Stimulated activated CD4-positive, alpha-beta T cell treated with anti-CD3 and anti-CD28 coated beads, Interleukin-1b, Interleukin-23, amount 100 ng/mL, for 24 hours (primary cell): ENCODE data around the gene SMARCD2.
"Not testable (repeated sequence)": the region's sequence is repeated elsewhere in the genome, so short reads cannot be mapped to it uniquely, and the experiment has no call there.

Source experiments
- DNase-seq, 4 experiments: peaks; one replicate each; pipeline ENCODE4 v3.0.0-alpha.2; 2020; ENCODE audit warnings: low read depth in 4 of 4, low spot score in 1 of 4

The SMARCD2 gene

GRCh38 chr17:63842540-63843386, at the start of gene SMARCD2:
Gene SMARCD2, minus strand, starts transcription at chr17:63842685. Its CDS starts 11 bp downstream, at chr17:63842674.
- DNase-seq: peak; percentile 97 to 98 (median 98)

GRCh38 chr17:63889026-63889848, 46.8 kb upstream of the SMARCD2 start:
- not testable (repeated sequence) for DNase-seq

- DNase-seq: not testable (repeated sequence)
These were observed 42.6 kb upstream of the SMARCD2 start for GRCh38 chr17:63885119-63885518.

GRCh38 chr17:63882626-63883126, 40.2 kb upstream of the SMARCD2 start:
- not testable (repeated sequence) for DNase-seq

GRCh38 chr17:63881935-63882601, 39.6 kb upstream of the SMARCD2 start, which contains the start of gene GH2:
Gene GH2, minus strand, starts transcription at chr17:63881944. Its CDS starts 143 bp downstream, at chr17:63881801.
- peak; percentile 26 to 45 (median 42) for DNase-seq

- not testable (repeated sequence) for DNase-seq
These were observed 38.9 kb upstream of the SMARCD2 start for GRCh38 chr17:63881337-63881736.

- DNase-seq: no peak
These were observed 38.2 kb upstream of the SMARCD2 start for GRCh38 chr17:63880706-63881105.

GRCh38 chr17:63878413-63878812, 35.9 kb upstream of the SMARCD2 start:
- not testable (repeated sequence) for DNase-seq

- not testable (repeated sequence) for DNase-seq
These were observed 32.2 kb upstream of the SMARCD2 start for GRCh38 chr17:63874693-63875092.

- DNase-seq: not testable (repeated sequence)
These were observed 31.7 kb upstream of the SMARCD2 start for GRCh38 chr17:63874061-63874626.

- not testable (repeated sequence) for DNase-seq
These were observed 31.1 kb upstream of the SMARCD2 start, which contains the start of gene CSH2 for GRCh38 chr17:63873577-63873976. Gene CSH2, minus strand, starts transcription at chr17:63873677. Its CDS starts 63 bp downstream, at chr17:63873614.

- not testable (repeated sequence) for DNase-seq
These were observed 29.3 kb upstream of the SMARCD2 start for GRCh38 chr17:63871646-63872365.

GRCh38 chr17:63870292-63870665, 27.8 kb upstream of the SMARCD2 start:
- DNase-seq: not testable (repeated sequence)

- not testable (repeated sequence) for DNase-seq
These were observed 27.2 kb upstream of the SMARCD2 start for GRCh38 chr17:63869491-63870291.

- DNase-seq: not testable (repeated sequence)
These were observed 24.1 kb upstream of the SMARCD2 start for GRCh38 chr17:63866625-63867024.

GRCh38 chr17:63859257-63859656, 16.8 kb upstream of the SMARCD2 start:
- no peak for DNase-seq

GRCh38 chr17:63856425-63856824, 13.9 kb upstream of the SMARCD2 start:
- DNase-seq: not testable (repeated sequence)

GRCh38 chr17:63855185-63855584, 12.7 kb upstream of the SMARCD2 start:
- DNase-seq: no peak

- DNase-seq: no peak
These were observed 12.2 kb upstream of the SMARCD2 start for GRCh38 chr17:63854709-63855108.
